Measurements from ENCODE around the gene PRR35. TPM values are rescaled to one million over a fixed set of nuclear protein-coding genes. Genes with fewer than 3 reads are reported as not detected.

Gene PRR35
- total and polyA plus RNA-seq, 8 donors: 0.09 to 1.0 (median 0.66) TPM

GRCh38 chr16:586047-586644 is 26.0 kb downstream of the PRR35 start:
- ATAC-seq (no peak), DNase-seq (peak in 3 of 6 donors; percentile 19 to 71 (median 45)), FAIRE-seq (no peak)
- peaks cover 15 to 22% (median 17%) of the 10 kb centered on the region in 3 donors for H3K4me1 ChIP-seq
- H3K27me3 ChIP-seq: no peaks in the 10 kb centered on the region
- H3K27ac ChIP-seq: no peak overlapping the region
- WGBS, 2 donors: 42 to 52% methylated on average over 16 of the region's 16 CpGs
- no peak for TF ChIP-seq CTCF (IDR thresholded peaks at IDR 0.05)
- intact Hi-C loops (cut with DNase I): no loop called here
- H3K36me3 ChIP-seq: no peaks in the 10 kb centered on the region
- no peak overlapping the region for H3K4me3 ChIP-seq
- no peaks in the 10 kb centered on the region for H3K9me3 ChIP-seq

DNA sequence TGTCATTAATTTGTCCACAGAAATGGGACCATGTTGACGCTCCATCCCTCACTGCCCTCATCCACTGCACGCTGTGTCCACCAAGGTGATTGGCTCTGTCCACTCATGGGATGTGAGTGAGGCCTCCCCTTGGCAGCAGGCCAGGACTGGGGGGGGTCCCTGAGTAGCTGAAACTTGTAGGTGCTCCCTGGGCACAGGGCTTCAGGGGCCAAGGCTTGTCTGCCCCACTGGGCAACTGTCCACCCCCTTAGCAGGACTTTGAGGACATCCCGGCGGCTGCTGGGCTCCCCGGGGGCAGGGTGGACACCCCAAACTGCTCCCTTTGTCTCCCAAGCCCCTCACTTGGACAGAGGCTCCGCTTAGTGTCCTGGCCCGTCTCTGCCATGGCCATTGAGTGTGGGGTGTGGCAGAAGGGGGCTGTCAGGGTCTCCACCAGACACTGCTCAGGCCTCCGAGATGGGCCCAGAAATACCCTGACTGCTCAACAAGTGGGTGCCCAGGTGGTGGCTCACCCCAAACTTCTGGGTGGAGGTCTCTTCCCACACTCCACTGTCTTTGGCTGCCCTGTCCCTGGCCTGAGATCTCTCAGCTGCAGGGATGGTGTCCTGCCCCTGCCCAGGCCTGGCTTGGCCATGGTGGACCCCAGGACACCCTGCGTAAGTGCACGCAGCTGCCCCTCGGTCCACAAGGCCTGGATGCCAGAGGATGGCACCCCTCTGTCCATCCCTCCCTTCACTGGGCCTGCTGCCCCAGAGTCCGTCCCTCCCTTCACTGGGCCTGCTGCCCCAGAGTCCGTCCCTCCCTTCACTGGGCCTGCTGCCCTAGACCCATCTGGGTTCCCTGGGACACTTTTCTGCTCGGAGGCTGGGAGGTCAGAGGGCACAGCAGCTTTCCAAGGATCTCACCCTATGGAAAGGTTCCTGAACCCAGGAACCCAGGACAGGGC is 26.7 kb downstream of the PRR35 start:
- Histone ChIP-seq H3K27ac (peak overlapping the region in 1 of 4 donors; percentile 96), H3K36me3 (no peaks in the 10 kb centered on the region), H3K27me3 (no peaks in the 10 kb centered on the region), H3K4me3 (peak overlapping the region in 1 of 4 donors; percentile 65), H3K4me1 (peaks cover 20 to 25% (median 22%) of the 10 kb centered on the region in 3 donors), H3K9me3 (no peaks in the 10 kb centered on the region)
- intact Hi-C loops (cut with DNase I): no loop called here
- 58 to 69% methylated on average over 14 of the region's 14 CpGs for WGBS, 2 donors
- FAIRE-seq (no peak), DNase-seq (peak in 5 of 6 donors; percentile 46 to 88 (median 61)), ATAC-seq (no peak)
- no peak for TF ChIP-seq CTCF (IDR thresholded peaks at IDR 0.05)

DNA sequence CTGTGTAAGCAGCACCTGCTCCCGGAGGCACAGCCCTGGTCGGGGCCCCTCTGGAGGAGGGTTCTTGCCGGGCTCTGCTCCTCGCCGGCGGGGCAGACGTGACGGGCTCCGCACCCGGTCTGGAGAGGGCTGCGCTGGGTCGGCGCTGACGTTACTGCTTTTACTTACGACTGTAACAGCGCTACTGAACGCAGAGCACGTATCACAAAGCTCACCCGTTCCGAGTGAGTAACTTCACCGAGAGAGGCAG is 28.4 kb downstream of the PRR35 start:
- TF ChIP-seq CTCF (IDR thresholded peaks at IDR 0.05): no peak
- peak overlapping the region; percentile 65 to 86 (median 77) for H3K4me3 ChIP-seq
- H3K27me3 ChIP-seq: no peaks in the 10 kb centered on the region
- 0% methylated on average over 21 of the region's 21 CpGs for WGBS, 2 donors
- no peak for ATAC-seq
- no peak for FAIRE-seq
- H3K4me1 ChIP-seq: peaks cover 30 to 38% (median 37%) of the 10 kb centered on the region in 3 donors
- H3K9me3 ChIP-seq: no peaks in the 10 kb centered on the region
- DNase-seq: peak in 5 of 6 donors; percentile 50 to 90 (median 63)
- intact Hi-C loops (cut with DNase I): no loop called here
- H3K27ac ChIP-seq: peak overlapping the region; percentile 96 to 98 (median 96)
- H3K36me3 ChIP-seq: no peaks in the 10 kb centered on the region

- peak; percentile 95 to 99 (median 98) for DNase-seq
- Histone ChIP-seq H3K9me3 (no peaks in the 10 kb centered on the region), H3K27me3 (no peaks in the 10 kb centered on the region), H3K4me3 (peak overlapping the region; percentile 65 to 86 (median 77)), H3K27ac (peak overlapping the region; percentile 96 to 98 (median 96)), H3K4me1 (peaks cover 32 to 43% (median 42%) of the 10 kb centered on the region in 3 donors), H3K36me3 (no peaks in the 10 kb centered on the region)
- WGBS, 2 donors: 0 to 1% methylated on average over 78 to 107 of the region's 107 CpGs
- intact Hi-C loops (cut with DNase I): no loop called here
- no peak for FAIRE-seq
- ATAC-seq: peak; percentile 71 to 88 (median 78)
- no peak for TF ChIP-seq CTCF (IDR thresholded peaks at IDR 0.05)
Observed at GRCh38 chr16:588889-589657, 28.9 kb downstream of the PRR35 start.
